Stimulated activated CD4-positive, alpha-beta T cell treated with anti-CD3 and anti-CD28 coated beads, Interleukin-2, amount 100 ng/mL, for 4 hours (primary cell): ENCODE data around the gene PKMYT1.

ENCODE experiments used
- DNase-seq: peaks from one replicate; pipeline ENCODE4 v3.0.0-alpha.2; 2020; ENCODE audit warnings: low read depth

The PKMYT1 gene

DNA sequence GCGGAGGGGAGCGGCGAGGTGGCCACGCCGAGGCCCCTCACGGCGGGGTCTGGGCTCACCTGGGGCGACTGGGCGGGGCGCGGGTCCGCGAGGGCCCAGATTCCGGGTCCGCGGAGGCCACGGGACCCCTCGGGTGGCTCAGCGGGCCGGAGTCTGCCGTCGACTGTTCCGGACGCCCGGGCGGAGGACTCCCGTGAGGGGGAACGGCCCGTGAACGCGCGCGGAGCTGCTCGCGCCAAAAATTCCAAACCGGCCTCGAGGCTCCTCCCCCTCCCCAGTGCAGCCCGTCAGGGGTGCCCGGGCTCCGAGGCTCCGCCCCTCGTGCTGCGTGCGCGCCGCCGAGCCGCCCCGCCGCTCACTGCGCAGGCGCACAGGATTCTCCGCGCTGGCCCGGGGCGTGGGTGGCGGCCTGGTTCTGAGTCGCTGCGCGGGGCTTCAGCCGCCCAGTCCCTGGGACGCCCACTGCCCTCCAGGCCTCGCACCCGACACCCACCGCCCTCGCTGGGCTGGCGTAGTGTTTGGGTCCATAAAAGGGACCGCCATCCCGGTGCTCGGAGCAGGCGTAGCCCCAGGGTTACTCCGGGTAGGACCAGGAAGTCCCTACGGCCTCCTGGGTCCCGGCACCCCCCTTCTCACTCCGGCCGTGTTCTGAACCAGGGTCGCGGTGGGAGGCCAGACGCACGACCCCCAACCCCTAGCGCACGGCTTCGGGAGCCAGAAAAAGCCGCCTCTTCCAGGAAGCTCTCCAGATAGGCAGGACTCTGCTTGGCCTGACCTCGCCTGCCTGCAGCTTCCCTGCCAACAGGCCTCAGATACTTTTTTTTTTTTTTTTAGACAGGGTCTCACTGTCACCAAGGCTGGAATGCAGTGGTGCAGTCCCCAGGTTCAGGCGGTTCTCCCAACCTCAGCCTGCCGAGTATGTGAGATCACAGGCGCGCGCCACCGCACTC, at the start of gene PKMYT1:
PKMYT1 (minus strand) TSS at position 220 of the 950 bp plus-strand sequence. CDS start 789 bp downstream, outside the sequence.
- peak; percentile 91 for DNase-seq

DNA sequence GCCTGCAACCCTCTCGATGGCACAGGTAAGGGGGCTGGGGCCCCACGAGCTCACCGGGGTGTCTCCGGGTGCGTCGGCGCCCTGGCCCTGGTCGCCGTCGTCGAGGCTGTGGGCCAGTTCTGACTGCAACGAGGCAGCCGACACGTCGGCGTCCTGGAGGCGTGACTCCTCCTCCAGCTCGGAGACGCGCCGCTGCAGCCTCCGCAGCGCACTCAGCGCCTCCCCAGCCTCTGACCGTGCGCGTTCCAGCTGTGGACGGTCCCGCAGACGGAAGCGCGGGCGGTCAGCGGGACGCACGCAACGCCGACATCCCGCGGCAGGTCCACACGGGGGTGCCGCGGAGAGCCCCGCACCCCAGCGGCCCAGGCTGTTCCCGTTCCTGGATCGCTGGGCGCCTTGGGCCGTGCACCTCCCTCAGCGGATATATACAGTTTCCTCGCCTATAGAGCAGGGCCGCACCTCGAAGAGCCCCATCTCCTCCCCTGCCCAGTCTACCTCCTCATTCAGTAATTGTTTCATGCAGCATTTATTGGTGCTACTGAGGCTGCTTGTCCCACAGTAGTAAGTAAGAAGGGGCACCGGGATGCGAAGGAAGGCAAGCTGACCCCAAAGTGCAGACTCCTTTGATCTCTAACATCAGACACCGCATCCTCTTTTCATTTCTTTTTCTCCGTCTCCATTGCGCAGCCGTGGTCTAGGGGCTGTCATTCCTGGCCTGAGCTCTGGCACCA, 49.4 kb upstream of the PKMYT1 start:
- DNase-seq, result no peak

DNA sequence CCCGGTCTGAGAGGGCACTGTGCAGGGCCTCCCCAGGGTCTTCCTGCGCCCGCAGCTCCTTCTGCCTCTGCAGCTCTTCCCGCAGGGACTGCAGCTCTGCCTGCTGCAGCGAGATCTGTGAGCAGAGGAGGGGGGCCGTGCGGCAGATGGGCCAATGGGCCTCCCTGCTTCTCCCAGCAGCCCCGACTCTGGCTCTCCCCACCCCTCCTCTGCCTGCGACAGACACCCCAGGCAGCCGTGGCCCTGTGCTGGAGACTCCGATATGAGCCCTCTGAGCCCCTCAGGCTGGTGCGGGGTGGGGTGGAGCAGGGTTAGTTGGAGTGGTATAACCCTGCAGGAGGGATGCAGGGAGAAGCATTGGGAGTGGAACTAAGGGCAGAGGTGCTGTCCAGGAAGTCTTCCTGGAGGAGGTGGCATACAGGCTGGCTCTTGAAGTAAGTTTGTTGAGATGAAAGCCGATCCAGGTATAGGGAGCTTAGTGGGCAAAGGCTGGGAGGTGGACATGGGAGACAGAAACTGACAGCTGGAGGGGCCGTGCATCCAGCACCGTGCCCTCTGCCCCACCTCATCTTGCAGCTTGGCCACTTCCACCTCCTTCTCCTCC, 48.6 kb upstream of the PKMYT1 start:
- no peak for DNase-seq

DNA sequence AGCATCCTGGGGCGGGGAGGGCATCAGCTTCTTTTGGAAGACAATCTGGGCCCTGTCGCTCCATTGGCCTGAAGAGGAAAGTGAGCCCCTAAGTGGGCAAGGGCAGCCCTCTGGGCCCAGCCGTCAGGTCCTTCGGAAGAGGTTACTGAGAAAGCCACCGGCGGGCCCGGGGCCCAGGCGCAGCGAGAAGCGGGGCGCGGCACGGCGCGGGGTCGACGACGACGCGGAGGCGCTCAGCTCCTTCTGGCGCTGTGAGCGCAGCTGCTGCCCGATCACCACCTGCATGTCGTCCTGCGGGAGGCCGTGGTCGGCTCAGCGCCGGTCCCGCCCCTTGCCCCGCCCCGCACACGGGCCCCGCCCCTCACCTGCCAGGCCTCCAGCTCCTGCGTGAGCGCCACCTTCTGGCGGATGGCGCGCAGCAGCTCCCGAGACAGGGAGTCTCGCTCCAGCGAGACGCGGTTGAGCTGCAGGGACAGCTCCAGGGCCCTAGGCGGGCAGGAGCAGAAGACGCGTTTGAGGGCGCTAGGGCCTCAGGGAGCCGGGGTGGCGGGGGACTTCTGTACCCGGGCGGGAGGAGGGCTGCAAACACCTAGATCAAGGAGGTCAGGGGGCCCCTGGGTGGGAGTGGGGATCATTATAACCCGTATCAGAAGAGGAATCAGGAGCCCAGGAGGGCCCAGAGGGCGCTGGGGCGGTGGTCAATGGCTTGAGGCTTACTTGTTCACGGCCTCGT, 47.9 kb upstream of the PKMYT1 start:
- peak; percentile 82 for DNase-seq

DNA sequence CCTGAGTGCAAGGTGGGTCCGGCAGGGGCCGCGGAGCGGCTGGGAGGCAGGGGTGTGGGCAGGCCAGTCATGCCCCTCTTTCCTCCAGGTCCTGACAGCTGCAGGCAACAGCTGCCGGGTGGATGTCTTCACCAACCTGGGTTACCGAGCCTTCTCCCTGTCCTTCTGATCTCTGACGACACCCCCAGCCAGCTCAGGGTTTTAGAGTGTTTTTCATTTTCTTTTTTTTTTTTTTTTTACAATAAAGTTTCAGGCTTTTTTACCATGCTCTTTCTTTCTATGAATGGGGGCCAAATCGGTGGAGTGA, 47.2 kb upstream of the PKMYT1 start:
- no peak for DNase-seq

DNA sequence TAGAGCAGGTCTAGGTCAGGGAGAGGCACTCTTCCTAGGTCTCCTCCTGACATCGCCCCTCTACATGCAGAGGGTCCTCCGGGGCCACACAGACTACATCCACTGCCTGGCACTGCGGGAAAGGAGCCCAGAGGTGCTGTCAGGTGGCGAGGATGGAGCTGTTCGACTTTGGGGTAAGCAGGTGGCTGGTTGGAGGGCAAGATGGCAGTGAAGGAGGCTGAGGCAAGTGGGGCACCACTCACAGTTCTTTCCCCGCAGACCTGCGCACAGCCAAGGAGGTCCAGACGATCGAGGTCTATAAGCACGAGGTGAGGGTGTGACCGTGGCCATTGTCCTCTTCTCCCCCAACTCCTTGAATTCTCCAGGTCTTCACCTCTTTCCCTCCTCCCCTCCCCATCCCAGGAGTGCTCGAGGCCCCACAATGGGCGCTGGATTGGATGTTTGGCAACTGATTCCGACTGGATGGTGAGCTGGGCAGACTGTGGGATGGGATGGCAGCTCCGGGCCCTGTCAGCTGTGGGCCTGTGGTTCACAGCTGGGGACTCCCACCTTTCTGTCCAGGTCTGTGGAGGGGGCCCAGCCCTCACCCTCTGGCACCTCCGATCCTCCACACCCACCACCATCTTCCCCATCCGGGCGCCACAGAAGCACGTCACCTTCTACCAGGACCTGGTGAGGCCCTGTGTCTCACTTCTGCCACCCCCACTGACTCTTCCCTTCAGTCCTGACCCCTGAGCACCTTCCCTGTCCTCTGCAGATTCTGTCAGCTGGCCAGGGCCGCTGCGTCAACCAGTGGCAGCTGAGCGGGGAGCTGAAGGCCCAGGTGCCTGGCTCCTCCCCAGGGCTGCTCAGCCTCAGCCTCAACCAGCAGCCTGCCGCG, 46.6 kb upstream of the PKMYT1 start:
- no peak for DNase-seq

DNA sequence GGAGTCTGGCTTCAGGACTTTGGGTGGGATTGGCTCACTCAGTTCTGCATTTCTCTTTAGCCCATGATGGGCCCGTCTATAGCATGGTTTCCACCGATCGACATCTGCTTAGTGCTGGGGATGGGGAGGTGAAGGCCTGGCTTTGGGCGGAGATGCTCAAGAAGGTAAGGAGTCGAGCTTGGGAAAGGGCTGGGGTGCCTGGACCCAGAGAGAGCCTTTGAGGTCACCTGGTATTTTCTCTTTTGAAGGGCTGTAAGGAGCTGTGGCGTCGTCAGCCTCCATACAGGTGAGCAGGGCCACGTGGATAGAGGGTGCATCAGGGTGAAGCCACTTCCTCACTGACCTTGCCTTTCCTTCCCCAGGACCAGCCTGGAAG, 45.7 kb upstream of the PKMYT1 start:
- no peak for DNase-seq

DNA sequence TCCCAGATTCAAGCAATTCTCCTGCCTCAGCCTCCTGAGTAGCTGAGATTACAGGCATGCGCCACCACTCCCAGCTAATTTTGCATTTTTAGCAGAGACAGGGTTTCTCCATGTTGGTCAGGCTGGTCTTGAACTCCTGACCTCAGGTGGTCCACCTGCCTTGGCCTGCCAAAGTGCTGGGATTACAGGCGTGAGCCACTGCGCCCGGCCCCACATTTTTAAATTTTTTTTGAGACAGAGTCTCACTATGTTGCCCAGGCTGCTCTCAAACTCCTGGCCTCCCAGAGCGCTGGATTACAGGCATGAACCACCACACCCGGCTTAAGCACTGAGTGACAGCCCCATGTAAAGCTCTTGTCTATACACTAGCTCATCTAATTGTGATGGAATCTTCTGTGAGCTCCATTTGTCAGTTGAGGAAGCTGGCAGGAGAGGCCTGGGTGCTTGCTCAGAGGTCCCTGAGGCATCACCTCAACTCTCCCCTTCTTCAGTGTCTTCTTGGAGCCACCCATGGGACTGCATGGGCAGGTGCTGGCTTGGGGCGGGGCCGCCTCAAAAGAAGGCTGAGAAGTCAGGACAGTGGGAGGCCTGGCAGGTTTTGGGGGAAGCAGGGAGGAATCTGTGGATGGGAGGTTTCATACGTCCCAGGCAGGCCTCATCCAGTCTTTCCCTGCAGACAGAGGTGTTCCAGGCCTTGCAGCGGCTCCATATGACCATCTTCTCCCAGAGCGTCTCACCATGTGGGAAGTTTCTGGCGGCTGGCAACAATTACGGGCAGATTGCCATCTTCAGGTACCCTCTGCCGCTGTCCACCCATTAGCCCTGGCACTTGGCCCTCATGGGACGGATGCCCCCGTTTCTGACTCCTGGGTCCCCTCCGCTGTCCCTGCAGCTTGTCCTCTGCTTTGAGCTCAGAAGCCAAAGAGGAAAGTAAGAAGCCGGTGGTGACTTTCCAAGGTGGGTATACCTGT, 45.1 kb upstream of the PKMYT1 start:
- no peak for DNase-seq

DNA sequence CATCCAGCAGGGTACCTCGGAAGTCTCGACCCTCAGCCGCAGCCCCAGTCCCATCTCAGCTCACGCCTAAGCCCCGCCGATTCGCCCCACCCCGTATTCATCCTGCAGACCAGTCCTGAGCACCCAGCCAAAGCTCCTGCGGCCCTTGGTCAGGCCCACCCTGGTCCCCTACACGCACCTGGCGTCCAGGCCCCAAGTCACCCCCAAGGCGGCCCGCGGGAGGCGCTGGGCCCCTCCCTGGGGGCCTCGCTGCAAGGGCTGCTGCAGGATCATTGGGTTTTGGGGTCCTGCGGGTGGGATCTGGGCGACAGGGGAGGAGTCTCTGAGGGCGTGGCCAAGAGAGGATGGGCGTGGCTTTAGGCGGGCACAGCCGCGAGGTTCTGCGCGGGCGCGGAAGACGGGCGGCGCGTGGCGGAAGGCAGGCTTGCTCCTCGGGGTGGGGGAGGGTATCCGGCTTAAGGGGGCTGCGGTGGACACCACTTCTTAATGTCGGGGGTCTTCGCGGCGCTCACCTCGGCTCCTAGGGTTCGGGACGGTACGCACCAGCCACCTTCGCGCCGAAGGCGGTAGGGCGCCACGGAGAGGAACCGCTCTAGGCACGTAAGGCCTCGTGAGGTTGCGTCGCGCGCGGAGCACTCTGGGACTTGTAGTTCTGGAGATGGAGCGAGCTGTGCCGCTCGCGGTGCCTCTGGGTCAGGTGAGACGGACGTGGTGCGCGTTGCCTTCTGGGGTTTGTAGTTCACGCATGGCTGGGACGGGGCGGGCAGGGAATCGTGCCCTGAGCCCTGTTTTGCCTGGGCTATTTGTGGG, 43.6 kb upstream of the PKMYT1 start, which contains the start of the genes HCFC1R1 and THOC6:
HCFC1R1 (minus strand) TSS at position 274 of the 810 bp plus-strand sequence; CDS start at position 273, 1 bp downstream.
THOC6 (plus strand) TSS at position 367 of the 810 bp plus-strand sequence; CDS start at position 659, 292 bp downstream.
- peak; percentile 95 for DNase-seq

DNA sequence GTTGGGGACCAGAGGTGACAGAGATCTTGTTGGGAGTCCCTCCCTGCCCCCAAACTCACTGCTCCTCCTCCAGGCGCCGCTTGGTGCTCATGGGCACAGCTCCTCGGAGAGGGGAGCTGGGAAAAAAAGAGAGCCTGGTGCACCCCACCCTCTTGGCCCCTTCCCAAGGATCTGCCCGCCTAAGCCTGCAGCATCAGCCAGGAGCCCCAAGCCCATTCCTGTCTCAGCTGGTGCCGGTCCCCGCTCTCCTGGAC, 43.1 kb upstream of the PKMYT1 start:
- DNase-seq, result no peak

DNA sequence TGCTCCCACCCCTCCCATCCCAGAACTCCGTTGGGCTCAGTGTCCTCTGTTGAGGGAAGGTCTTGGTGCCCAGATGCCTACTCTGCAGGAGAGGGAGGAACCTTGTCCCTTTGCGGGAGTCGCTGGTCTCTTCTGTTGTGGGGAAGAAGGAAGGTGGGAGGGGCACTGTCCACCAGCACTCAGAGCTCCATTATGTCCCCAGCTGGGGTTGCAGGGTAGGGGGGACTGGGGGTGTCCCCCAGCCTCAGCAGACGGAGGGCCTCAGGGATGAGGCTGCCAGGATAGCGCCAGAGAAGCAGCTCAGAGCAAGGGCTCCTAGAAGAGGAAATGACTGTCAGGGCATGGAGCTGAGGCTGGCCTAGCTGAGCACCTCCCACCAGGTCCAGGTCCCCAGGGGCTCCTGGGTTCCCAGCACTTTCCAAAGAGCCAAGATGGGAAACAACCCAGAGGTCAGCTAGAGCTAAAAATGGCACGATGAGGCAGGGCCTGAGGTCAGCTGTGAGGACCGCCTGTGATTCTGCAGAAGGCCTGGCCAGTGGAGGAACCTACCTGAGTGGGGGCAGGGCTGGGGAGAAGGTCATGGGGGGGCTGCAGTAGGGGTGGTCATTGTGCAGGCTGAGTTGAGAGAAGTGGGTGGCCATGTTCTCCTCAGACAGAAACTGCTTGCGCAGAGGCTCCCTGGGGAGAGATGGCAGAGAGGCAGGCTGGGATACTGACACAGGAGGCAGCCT, 42.6 kb upstream of the PKMYT1 start:
- DNase-seq, result no peak

DNA sequence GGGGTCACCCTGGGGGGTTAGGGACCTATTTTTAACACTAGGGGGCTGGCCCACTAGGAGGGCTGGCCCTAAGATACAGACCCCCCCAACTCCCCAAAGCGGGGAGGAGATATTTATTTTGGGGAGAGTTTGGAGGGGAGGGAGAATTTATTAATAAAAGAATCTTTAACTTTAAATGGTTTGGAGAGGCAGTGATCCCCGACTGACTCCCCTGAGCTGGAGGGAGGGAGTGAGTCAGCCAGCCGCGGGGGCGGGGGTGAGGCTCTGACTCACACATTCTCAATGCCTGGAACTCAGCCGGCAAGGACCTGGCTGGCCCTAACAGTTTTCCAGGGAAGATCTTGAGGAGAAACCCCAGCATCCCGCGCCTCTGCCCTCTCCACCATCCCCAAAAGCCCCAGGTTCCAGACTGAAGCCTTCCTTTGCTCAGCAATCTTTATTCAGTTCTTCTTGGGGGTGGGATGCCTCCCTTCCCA, 42.0 kb upstream of the PKMYT1 start:
- DNase-seq, result peak; percentile 91

DNA sequence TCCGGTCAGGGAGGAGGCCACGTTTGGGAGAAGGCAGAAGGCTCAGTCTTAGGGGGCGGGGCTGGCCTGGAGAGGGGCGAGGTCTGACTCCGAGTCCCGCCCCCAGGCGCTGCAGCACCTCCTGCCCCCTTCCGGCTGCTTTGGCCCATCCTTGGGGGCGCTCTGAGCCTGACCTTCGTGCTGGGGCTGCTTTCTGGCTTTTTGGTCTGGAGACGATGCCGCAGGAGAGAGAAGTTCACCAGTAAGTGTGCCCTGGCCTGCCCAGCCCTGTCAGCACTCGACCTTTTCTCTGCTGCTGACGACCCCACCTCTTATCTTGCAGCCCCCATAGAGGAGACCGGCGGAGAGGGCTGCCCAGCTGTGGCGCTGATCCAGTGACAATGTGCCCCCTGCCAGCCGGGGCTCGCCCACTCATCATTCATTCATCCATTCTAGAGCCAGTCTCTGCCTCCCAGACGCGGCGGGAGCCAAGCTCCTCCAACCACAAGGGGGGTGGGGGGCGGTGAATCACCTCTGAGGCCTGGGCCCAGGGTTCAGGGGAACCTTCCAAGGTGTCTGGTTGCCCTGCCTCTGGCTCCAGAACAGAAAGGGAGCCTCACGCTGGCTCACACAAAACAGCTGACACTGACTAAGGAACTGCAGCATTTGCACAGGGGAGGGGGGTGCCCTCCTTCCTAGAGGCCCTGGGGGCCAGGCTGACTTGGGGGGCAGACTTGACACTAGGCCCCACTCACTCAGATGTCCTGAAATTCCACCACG, 41.4 kb upstream of the PKMYT1 start:
- DNase-seq, result peak; percentile 84

DNA sequence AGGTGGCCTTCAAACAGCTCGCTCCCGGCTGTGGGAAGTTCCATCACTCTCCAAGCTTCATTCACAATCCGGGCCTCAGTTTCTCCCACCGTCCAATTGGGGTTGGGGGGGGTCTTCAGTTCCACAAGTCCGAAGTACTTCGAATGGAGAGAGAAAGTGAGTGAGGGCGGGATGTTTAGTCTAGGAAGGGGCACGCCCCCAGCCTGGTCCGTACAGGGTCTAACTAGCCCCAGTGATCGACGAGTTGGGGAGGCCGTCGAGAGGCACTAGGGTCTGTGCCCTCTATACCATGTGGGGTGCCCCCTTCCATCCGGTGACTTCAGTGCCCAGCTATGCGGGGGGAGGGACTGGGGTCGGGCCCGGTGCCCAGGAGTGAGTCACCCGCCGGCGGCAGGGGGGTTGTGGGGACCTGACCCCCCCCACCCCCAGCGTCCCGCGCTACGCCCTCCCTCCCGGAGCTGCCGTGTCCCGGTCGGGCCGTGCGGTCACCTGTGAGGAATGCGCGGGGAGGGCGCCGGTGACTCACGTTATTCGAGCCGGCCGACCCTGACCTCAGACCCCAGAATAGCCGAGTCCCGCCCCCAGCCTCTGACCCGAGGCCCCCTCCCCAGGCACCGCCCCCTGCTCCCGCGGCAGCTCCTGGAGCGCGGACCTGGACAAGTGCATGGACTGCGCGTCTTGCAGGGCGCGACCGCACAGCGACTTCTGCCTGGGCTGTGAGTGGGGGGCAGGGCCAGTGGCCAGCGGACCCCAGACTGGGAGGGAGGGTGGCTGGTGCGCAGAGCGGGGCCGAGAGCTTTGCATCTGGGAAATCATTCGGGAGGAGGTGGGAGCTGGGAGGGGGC, 40.6 kb upstream of the PKMYT1 start:
- DNase-seq, result peak; percentile 62

DNA sequence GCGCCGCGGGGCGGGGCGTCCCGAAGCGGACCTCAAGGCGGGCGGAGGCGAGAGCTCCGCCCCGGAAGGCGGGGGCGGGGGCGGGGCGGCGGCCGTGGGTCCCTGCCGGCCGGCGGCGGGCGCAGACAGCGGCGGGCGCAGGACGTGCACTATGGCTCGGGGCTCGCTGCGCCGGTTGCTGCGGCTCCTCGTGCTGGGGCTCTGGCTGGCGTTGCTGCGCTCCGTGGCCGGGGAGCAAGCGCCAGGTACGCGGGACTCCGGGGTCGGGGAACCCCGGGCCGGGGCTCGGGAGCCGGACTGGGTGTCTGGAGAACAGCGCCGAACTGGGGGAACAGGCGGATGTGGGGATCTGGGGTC, 40.0 kb upstream of the PKMYT1 start, which contains the start of gene TNFRSF12A:
TNFRSF12A (plus strand) TSS at position 122 of the 357 bp plus-strand sequence; CDS start at position 152, 30 bp downstream.
- DNase-seq, result no peak

DNA sequence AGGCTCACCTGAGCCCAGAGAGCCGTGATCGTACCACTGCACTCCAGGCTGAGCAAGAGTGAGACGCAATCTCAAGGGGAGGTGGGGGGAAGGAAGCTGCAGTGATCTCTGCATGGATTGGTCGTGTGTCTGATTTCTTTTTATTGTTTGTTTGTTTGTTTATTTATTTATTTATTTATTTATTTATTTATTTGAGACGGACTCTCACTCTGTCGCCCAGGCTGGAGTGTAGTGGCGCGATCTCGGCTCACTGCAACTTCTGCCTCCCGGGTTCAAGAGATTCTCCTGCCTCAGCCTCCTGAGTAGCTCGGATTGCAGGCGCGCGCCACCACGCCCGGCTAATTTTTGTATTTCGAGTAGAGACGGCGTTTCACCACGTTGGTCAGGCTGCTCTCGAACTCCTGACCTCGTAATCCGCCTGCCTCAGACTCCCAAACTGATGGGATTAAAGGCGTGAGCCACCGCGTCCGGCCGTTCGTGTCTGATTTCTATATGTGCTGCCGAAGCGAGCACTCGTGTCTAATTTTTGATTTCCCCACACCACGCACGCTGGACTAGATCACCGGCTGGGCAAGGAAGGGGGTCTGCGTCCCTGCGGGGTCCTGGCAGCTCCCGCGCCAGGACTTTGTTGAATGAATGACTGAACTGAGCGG, 39.5 kb upstream of the PKMYT1 start:
- no peak for DNase-seq
